ENCODE data around the gene RBM47. TPM values are rescaled to one million over a fixed set of nuclear protein-coding genes. Genes with fewer than 3 reads are reported as not detected.

RBM47 gene
- total and polyA plus RNA-seq, 9 of the 15 experiments (the other 6 are each of a cell fraction or from before 2014, with no cell fraction given) = 1.4 to 6.4 (median 3.3) TPM

- no peak for ATAC-seq
- no peak for FAIRE-seq
- 33% methylated on average over 1 of the region's 1 CpG for WGBS (ENCODE audit: insufficient coverage, low coverage, missing lambda C conversion rate)
- no peaks in the 10 kb centered on the region for H3K27me3 ChIP-seq (ENCODE audit: control insufficient read depth in 2 of 2, insufficient read depth in 2 of 2, low read length in 2 of 2)
- TF ChIP-seq RAD51 (IDR thresholded peaks at IDR 0.05; ENCODE audit: borderline replicate concordance, low read depth) (no peak), ZBTB2 (IDR thresholded peaks at IDR 0.05) (no peak), PURB (CRISPR knock-in tag; IDR thresholded peaks at IDR 0.05; ENCODE audit: low read depth) (no peak), BRF1 (IDR thresholded peaks at IDR 0.05; ENCODE audit: borderline replicate concordance, extremely low read depth, insufficient read length) (no peak), ZNF143 (CRISPR knock-in tag; IDR thresholded peaks at IDR 0.05) (no peak), DACH1 (IDR thresholded peaks at IDR 0.05; ENCODE audit: partially characterized antibody) (no peak), JUN (IDR thresholded peaks at IDR 0.05; ENCODE audit: borderline replicate concordance, low read depth, low read length) (no peak), JUN (CRISPR knock-in tag; IDR thresholded peaks at IDR 0.05; ENCODE audit: borderline replicate concordance) (no peak)
- ChIA-PET POLR2A (interaction anchor here (1.2 kb wide), 1 partner anchor 19 kb away, joined by 3 read pairs; no protein-coding TSS in a partner anchor), CTCF (ENCODE audit: low intra/inter-chr PET ratio) (no interaction called here)
- no peaks in the 10 kb centered on the region for H3K9me3 ChIP-seq (replicated peaks; ENCODE audit: control insufficient read depth, insufficient read depth, low read depth, low read length)
- H3K4me1 ChIP-seq (replicated peaks in 1 of 2; ENCODE audit: control insufficient read depth in 2 of 2, insufficient read depth in 2 of 2, low read length in 2 of 2) = no peaks in the 10 kb centered on the region
- no peak for DNase-seq (ENCODE audit: extremely low read depth in 1 of 4, low spot score in 3 of 4)
- no peak overlapping the region for H3K27ac ChIP-seq (ENCODE audit: extremely low read depth, low read depth, low read length)
- H3K4me2 ChIP-seq (ENCODE audit: insufficient read depth, low read length) = no peak overlapping the region
- H2AFZ ChIP-seq (ENCODE audit: low read depth, low read length) = no peak overlapping the region
- BruUV-seq (replicated peaks) = no TSS peak
- no peak overlapping the region for H3K4me3 ChIP-seq
- in situ Hi-C loops (cut with MboI) = no loop called here
- no peaks in the 10 kb centered on the region for H3K36me3 ChIP-seq (ENCODE audit: control insufficient read depth, insufficient read depth, low read length)
- intact Hi-C loops (cut with micrococcal nuclease) = no loop called here
- no peaks in the 10 kb centered on the region for H4K20me1 ChIP-seq (replicated peaks; ENCODE audit: control insufficient read depth, insufficient read depth, low read length)
- no peaks in the 10 kb centered on the region for H3K79me2 ChIP-seq (ENCODE audit: control insufficient read depth, insufficient read depth, low read length)
- H3K9me1 ChIP-seq (ENCODE audit: control insufficient read depth, insufficient read depth, low read length) = no peaks in the 10 kb centered on the region
- H3K9ac ChIP-seq (ENCODE audit: insufficient read depth in 1 of 2, low read depth in 2 of 2, low read length in 2 of 2) = no peak overlapping the region
These were observed 171.6 kb downstream of the RBM47 start for GRCh38 chr4:40458109-40458508.
